Measurements from ENCODE around the gene DUSP2.

- TF ChIP-seq POLR2AphosphoS5 (IDR thresholded peaks at IDR 0.05) (no peak), POLR2A (IDR thresholded peaks at IDR 0.05) (no peak)
These were observed 29.4 kb downstream of the DUSP2 start for GRCh38 chr2:96115631-96116423.
